GM23338 (cell line): ENCODE results near the gene CENPI. TPM values are rescaled to one million over a fixed set of nuclear protein-coding genes. Genes with fewer than 3 reads are reported as not detected.

Experiments
- ATAC-seq: fragments of 200-7000 bp; cut with Tn5 transposase; 3 replicates; pipeline ENCODE4 v1.9.1; 2020
- DNase-seq: peaks from one replicate; pipeline ENCODE4 v3.0.0-alpha.2; 2015; ENCODE audit warnings: low spot score
- H2AFZ ChIP-seq: fragments of 200-600 bp; sonication (generic); 2 replicates; pipeline ENCODE4 v1.8.0; 2016; ENCODE audit warnings: antibody characterized with exemption, mild to moderate bottlenecking, moderate library complexity
- H3F3A ChIP-seq: fragments of 200-600 bp; sonication (generic); replicated peaks from 2 replicates; pipeline ENCODE4 v1.8.0; 2017; ENCODE audit warnings: antibody characterized with exemption, mixed run types, low read depth
- H3K27ac ChIP-seq: fragments of 200-600 bp; sonication (generic); 2 replicates; pipeline ENCODE4 v1.6.1; 2016; ENCODE audit warnings: low read depth
- H3K27me3 ChIP-seq: fragments of 200-600 bp; sonication (generic); 2 replicates; pipeline ENCODE4 v1.8.0; 2016; ENCODE audit warnings: mild to moderate bottlenecking, mixed run types, moderate library complexity; ENCODE audit not compliant: insufficient read depth
- H3K36me3 ChIP-seq: fragments of 200-600 bp; sonication (generic); 2 replicates; pipeline ENCODE4 v1.8.0; 2016; ENCODE audit warnings: mild to moderate bottlenecking; ENCODE audit not compliant: insufficient read depth
- H3K4me1 ChIP-seq: fragments of 200-600 bp; sonication (generic); 2 replicates; pipeline ENCODE4 v1.8.0; 2016; ENCODE audit warnings: mild to moderate bottlenecking, moderate library complexity; ENCODE audit not compliant: insufficient read depth
- H3K4me2 ChIP-seq: fragments of 200-600 bp; sonication (generic); 2 replicates; pipeline ENCODE4 v1.7.1; 2017; ENCODE audit warnings: mixed run types
- H3K4me3 ChIP-seq: fragments of 200-600 bp; sonication (generic); 2 replicates; pipeline ENCODE4 v1.6.1; 2016; ENCODE audit warnings: mixed run types
- H3K79me2 ChIP-seq: fragments of 200-600 bp; sonication (generic); replicated peaks from 2 replicates; pipeline ENCODE4 v1.8.0; 2017; ENCODE audit warnings: mild to moderate bottlenecking; ENCODE audit not compliant: insufficient read depth
- H3K9me2 ChIP-seq: fragments of 200-600 bp; sonication (generic); 2 replicates; pipeline ENCODE4 v1.8.0; 2017; ENCODE audit not compliant: insufficient read depth
- H4K20me1 ChIP-seq: fragments of 200-600 bp; sonication (generic); replicated peaks from 2 replicates; pipeline ENCODE4 v1.8.0; 2017; ENCODE audit warnings: mild to moderate bottlenecking; ENCODE audit not compliant: insufficient read depth
- H3K27ac Mint-ChIP-seq: 2 replicates; pipeline ENCODE4 v1.8.0; 2020; ENCODE audit warnings: inconsistent platforms, mild to moderate bottlenecking, moderate library complexity, mixed read lengths
- H3K27me3 Mint-ChIP-seq: 3 replicates; pipeline ENCODE4 v1.8.0; 2022; ENCODE audit warnings: low read depth, mild to moderate bottlenecking, moderate library complexity, mixed read lengths, inconsistent platforms; ENCODE audit not compliant: insufficient read depth, poor library complexity
- H3K36me3 Mint-ChIP-seq: 3 replicates; pipeline ENCODE4 v1.8.0; 2021; ENCODE audit warnings: low read depth, mild to moderate bottlenecking, inconsistent platforms, moderate library complexity, mixed read lengths
- H3K4me1 Mint-ChIP-seq: 3 replicates; pipeline ENCODE4 v1.8.0; 2020; ENCODE audit warnings: mild to moderate bottlenecking, inconsistent platforms, mixed read lengths
- H3K4me3 Mint-ChIP-seq: 3 replicates; pipeline ENCODE4 v1.8.0; 2021; ENCODE audit warnings: moderate library complexity, mild to moderate bottlenecking, inconsistent platforms, mixed read lengths
- H3K9me3 Mint-ChIP-seq: 3 replicates; pipeline ENCODE4 v1.8.0; 2020; ENCODE audit warnings: moderate library complexity, mild to moderate bottlenecking, inconsistent platforms, mixed read lengths
- CREB1 ChIP-seq: fragments of 250-450 bp; sonication (Bioruptor Pico); IDR thresholded peaks from 2 replicates; pipeline ENCODE4 v1.5.0; 2020; ENCODE audit warnings: low read depth, mild to moderate bottlenecking, moderate library complexity
- CTCF ChIP-seq, 2 experiments: fragments of 200-600 bp in 1 of 2; sonication (generic) in 1 of 2; conservative IDR thresholded peaks; 2 replicates each; pipeline versions ENCODE4 v1.5.1 to v1.6.1; 2016 to 2017; ENCODE audit warnings: antibody characterized with exemption in 2 of 2, low read depth in 2 of 2, mild to moderate bottlenecking in 2 of 2, moderate library complexity in 1 of 2
- ETS1 ChIP-seq: IDR thresholded peaks from 2 replicates; pipeline ENCODE4 v1.6.1; 2016; ENCODE audit warnings: antibody characterized with exemption
- EZH2 ChIP-seq: fragments of 200-600 bp; sonication (generic); IDR thresholded peaks from one replicate; pipeline ENCODE4 v1.8.0; 2017; ENCODE audit warnings: antibody characterized with exemption, mild to moderate bottlenecking, low read depth; ENCODE audit not compliant: unreplicated experiment
- EZH2phosphoT487 ChIP-seq: fragments of 200-600 bp; sonication (generic); IDR thresholded peaks from one replicate; pipeline ENCODE4 v1.8.1; 2018; ENCODE audit warnings: antibody characterized with exemption; ENCODE audit not compliant: unreplicated experiment
- JUNB ChIP-seq: IDR thresholded peaks from one replicate; pipeline ENCODE4 v1.6.1; 2016; ENCODE audit warnings: antibody characterized with exemption; ENCODE audit not compliant: unreplicated experiment
- NANOG ChIP-seq: IDR thresholded peaks from 2 replicates; pipeline ENCODE4 v1.6.1; 2016; ENCODE audit warnings: antibody characterized with exemption, borderline replicate concordance
- POLR2AphosphoS5 ChIP-seq: IDR thresholded peaks from 2 replicates; pipeline ENCODE4 v1.6.1; 2016; ENCODE audit warnings: antibody characterized with exemption, low read depth
- REST ChIP-seq: IDR thresholded peaks from one replicate; pipeline ENCODE4 v1.6.1; 2018; ENCODE audit warnings: antibody characterized with exemption; ENCODE audit not compliant: unreplicated experiment
- STAT1 ChIP-seq: IDR thresholded peaks from one replicate; pipeline ENCODE4 v1.6.1; 2016; ENCODE audit warnings: antibody characterized with exemption; ENCODE audit not compliant: unreplicated experiment
- ZNF114 ChIP-seq: fragments of 250-450 bp; sonication (Bioruptor Pico); IDR thresholded peaks from 2 replicates; pipeline ENCODE4 v1.5.0; 2020; ENCODE audit warnings: mild to moderate bottlenecking, moderate library complexity
- ZNF331 ChIP-seq: fragments of 250-450 bp; sonication (Bioruptor Pico); IDR thresholded peaks from 2 replicates; pipeline ENCODE4 v1.5.0; 2020; ENCODE audit warnings: low read depth, mild to moderate bottlenecking, moderate library complexity
- ZNF462 ChIP-seq: fragments of 250-450 bp; sonication (Bioruptor Pico); IDR thresholded peaks from 2 replicates; pipeline ENCODE4 v1.5.0; 2020; ENCODE audit warnings: mild to moderate bottlenecking, moderate library complexity
- polyA plus RNA-seq: library from polyadenylated mRNA; unstranded; fragments of >200 nt; fragmentation: Nextera tagmentation; extraction: Ambion mirVana; gene quantifications from 2 replicates; pipeline ENCODE4 v1.2.1, GENCODE V29; 2016
- total RNA-seq: library from RNA; depleted of rRNA; stranded (reverse); fragments of >200 nt; shearing (Covaris generic); gene quantifications from 2 replicates; pipeline ENCODE4 v1.2.3, GENCODE V29; 2014

Gene CENPI
- total and polyA plus RNA-seq, 2 experiments from 2014 or later = 7.2 to 41.3 TPM

- TF ChIP-seq STAT1 (no peak), ZNF331 (CRISPR knock-in tag) (no peak), NANOG (no peak), ZNF114 (CRISPR knock-in tag) (no peak)
Observed at GRCh38 chrX:101108284-101108683, 10.3 kb downstream of the CENPI start (continued).

- H2AFZ ChIP-seq = no peak overlapping the region
- H3K4me2 ChIP-seq = no peak overlapping the region
- no peaks in the 10 kb centered on the region for H3K9me3 Mint-ChIP-seq
- TF ChIP-seq CREB1 = no peak
- no peak for TF ChIP-seq EZH2phosphoT487
- no peak for TF ChIP-seq ZNF331 (CRISPR knock-in tag)
- TF ChIP-seq ZNF114 (CRISPR knock-in tag) = no peak
- TF ChIP-seq CTCF (conservative IDR thresholded peaks at IDR 0.05; ENCODE audit: low read depth in 2 of 2) = no peak
- no peak for TF ChIP-seq JUNB
- no peak for TF ChIP-seq REST
- TF ChIP-seq EZH2 = no peak
- TF ChIP-seq ETS1 = no peak
- TF ChIP-seq NANOG = no peak
- TF ChIP-seq STAT1 = no peak
- no peak for TF ChIP-seq ZNF462
- TF ChIP-seq POLR2AphosphoS5 = no peak
- H4K20me1 ChIP-seq = no peaks in the 10 kb centered on the region; the same call in 1 of the 2 replicates
- no peaks in the 10 kb centered on the region for H3K27me3 ChIP-seq
- peaks cover 3% of the 10 kb centered on the region; the same call in 1 of the 2 replicates for H3K36me3 ChIP-seq
- H3K79me2 ChIP-seq = no peaks in the 10 kb centered on the region
- ATAC-seq (no peak), DNase-seq (no peak)
- no peak overlapping the region for H3K27ac ChIP-seq
- peaks cover 2% of the 10 kb centered on the region for H3K27me3 Mint-ChIP-seq
- H3K4me3 ChIP-seq = no peak overlapping the region
- no peaks in the 10 kb centered on the region for H3F3A ChIP-seq
- H3K27ac Mint-ChIP-seq = no peak overlapping the region
- H3K4me1 ChIP-seq = no peaks in the 10 kb centered on the region
- no peaks in the 10 kb centered on the region for H3K4me1 Mint-ChIP-seq
- H3K36me3 Mint-ChIP-seq = peaks cover 32% of the 10 kb centered on the region; the same call in 2 of the 3 replicates
- no peaks in the 10 kb centered on the region for H3K9me2 ChIP-seq
- no peak overlapping the region for H3K4me3 Mint-ChIP-seq
Observed at GRCh38 chrX:101117701-101118100, 19.7 kb downstream of the CENPI start.
